ENCODE results near the gene SASH3.

The SASH3 gene

DNA sequence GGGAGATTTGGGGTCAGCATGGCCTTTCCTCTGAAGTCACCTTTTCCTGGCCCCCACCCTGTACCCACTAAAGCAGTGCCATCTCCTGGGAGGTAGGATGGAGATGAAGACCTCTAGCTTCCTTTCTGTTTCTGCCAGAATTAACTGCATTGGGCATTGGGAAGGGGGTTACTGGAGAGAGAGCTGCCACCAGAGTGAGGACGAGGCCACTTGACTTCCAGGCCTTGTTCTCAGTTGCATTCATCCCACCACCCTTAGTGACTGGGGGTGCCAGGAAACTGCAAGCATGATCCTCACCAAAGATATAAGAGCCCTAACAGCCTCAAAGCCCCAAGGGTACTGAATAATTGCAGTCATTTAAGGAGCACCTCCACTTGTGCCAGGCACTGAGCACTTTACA, 15.8 kb downstream of the SASH3 start:
- Histone ChIP-seq H3K4me2 (ENCODE audit: insufficient read depth, low read length, poor library complexity, severe bottlenecking) (no peak overlapping the region), H2BK5ac (ENCODE audit: low read length) (no peak overlapping the region), H4K91ac (ENCODE audit: low read depth, low read length, poor library complexity) (no peak overlapping the region), H3K18ac (ENCODE audit: low read length) (no peak overlapping the region), H3K23ac (ENCODE audit: low read depth, low read length, poor library complexity) (no peak overlapping the region), H2BK120ac (ENCODE audit: low read depth, low read length) (no peak overlapping the region), H3K79me1 (ENCODE audit: low read depth, low read length) (no peaks in the 10 kb centered on the region), H3K14ac (ENCODE audit: low read length) (no peak overlapping the region), H3K27me3 (ENCODE audit: control insufficient read depth in 3 of 3, insufficient read depth in 3 of 3, low read depth in 1 of 3, low read length in 3 of 3) (no peaks in the 10 kb centered on the region), H3K4ac (ENCODE audit: low read length) (no peak overlapping the region), H2AFZ (ENCODE audit: low read length) (no peak overlapping the region), H3K9me3 (replicated peaks in 1 of 2; ENCODE audit: control insufficient read depth in 2 of 2, insufficient read depth in 1 of 2, low read depth in 1 of 2, low read length in 2 of 2) (no peaks in the 10 kb centered on the region), H3K27ac (replicated peaks; ENCODE audit: low read length) (no peak overlapping the region), H3K4me3 (ENCODE audit: low read length in 2 of 2) (no peak overlapping the region), H3K4me1 (ENCODE audit: control insufficient read depth in 2 of 2, insufficient read depth in 1 of 2, low read depth in 1 of 2, low read length in 2 of 2) (no peaks in the 10 kb centered on the region), H2BK12ac (ENCODE audit: low read length) (no peak overlapping the region), H3K9ac (ENCODE audit: low read depth, low read length, poor library complexity) (no peak overlapping the region), H2AK5ac (ENCODE audit: low read depth, low read length) (no peak overlapping the region), H2BK15ac (ENCODE audit: low read length) (no peak overlapping the region), H3K36me3 (replicated peaks in 1 of 2; ENCODE audit: control insufficient read depth in 2 of 2, insufficient read depth in 2 of 2, low read length in 2 of 2) (peaks cover 0 to 3% of the 10 kb centered on the region in 2 donors), H4K8ac (ENCODE audit: low read depth, low read length) (no peak overlapping the region)
- no CpG with 5 or more reads among the region's 1 CpG for whole genome bisulfite sequencing, 2 donors (ENCODE audit: extremely low coverage in 2 of 2, insufficient read length in 2 of 2, insufficient replicate concordance in 1 of 2)
- no peak for DNase-seq (ENCODE audit: low spot score)

DNA sequence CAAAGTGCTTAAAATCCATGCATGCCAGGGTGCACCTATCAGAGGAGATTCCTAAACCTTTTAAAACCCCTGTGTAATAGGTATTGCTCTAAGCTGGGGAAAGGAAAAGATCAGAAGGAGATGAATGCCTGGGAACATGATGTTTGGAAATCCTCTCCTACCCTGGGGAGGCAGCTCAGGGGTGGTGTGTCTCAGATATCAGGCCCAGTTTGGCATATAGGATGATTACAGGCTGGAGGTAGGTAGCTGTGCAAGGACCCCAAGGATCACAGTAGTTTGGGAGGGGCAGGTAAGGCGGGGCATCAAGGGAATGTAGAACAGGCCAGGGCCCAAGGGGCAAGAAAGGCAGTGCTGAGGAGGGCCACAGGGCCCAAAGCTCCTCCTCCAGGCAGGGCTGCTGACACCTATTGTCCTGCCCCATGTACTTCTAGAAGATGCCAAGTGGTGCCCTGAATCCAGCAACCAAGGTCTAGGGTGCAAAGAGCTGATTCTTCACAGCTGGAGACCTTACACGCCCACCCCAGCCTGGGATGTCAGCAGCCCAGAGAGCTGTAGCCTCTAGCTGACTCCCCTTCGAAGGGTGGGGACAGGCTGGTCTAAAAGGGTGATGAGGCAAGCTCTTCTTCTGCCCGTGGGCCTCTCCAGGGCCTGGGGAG, 17.6 kb downstream of the SASH3 start:
- H3K4me2 ChIP-seq (ENCODE audit: insufficient read depth, low read length, poor library complexity, severe bottlenecking), result no peak overlapping the region
- no peak overlapping the region for H3K4me3 ChIP-seq (ENCODE audit: low read length in 2 of 2)
- H3K18ac ChIP-seq (ENCODE audit: low read length), result no peak overlapping the region
- H3K4me1 ChIP-seq (ENCODE audit: control insufficient read depth in 2 of 2, insufficient read depth in 1 of 2, low read depth in 1 of 2, low read length in 2 of 2), result no peaks in the 10 kb centered on the region
- H4K91ac ChIP-seq (ENCODE audit: low read depth, low read length, poor library complexity), result no peak overlapping the region
- no peak overlapping the region for H2BK15ac ChIP-seq (ENCODE audit: low read length)
- DNase-seq (ENCODE audit: low spot score), result no peak
- H3K9ac ChIP-seq (ENCODE audit: low read depth, low read length, poor library complexity), result no peak overlapping the region
- H3K27ac ChIP-seq (replicated peaks; ENCODE audit: low read length), result no peak overlapping the region
- peaks cover 0 to 3% of the 10 kb centered on the region in 2 donors for H3K36me3 ChIP-seq (replicated peaks in 1 of 2; ENCODE audit: control insufficient read depth in 2 of 2, insufficient read depth in 2 of 2, low read length in 2 of 2)
- H3K14ac ChIP-seq (ENCODE audit: low read length), result no peak overlapping the region
- H3K23ac ChIP-seq (ENCODE audit: low read depth, low read length, poor library complexity), result no peak overlapping the region
- no peak overlapping the region for H4K8ac ChIP-seq (ENCODE audit: low read depth, low read length)
- no peaks in the 10 kb centered on the region for H3K27me3 ChIP-seq (ENCODE audit: control insufficient read depth in 3 of 3, insufficient read depth in 3 of 3, low read depth in 1 of 3, low read length in 3 of 3)
- H2BK5ac ChIP-seq (ENCODE audit: low read length), result no peak overlapping the region
- no peak overlapping the region for H2AK5ac ChIP-seq (ENCODE audit: low read depth, low read length)
- H2AFZ ChIP-seq (ENCODE audit: low read length), result no peak overlapping the region
- H3K4ac ChIP-seq (ENCODE audit: low read length), result no peak overlapping the region
- no peak overlapping the region for H2BK12ac ChIP-seq (ENCODE audit: low read length)
- no peak overlapping the region for H2BK120ac ChIP-seq (ENCODE audit: low read depth, low read length)
- no CpG with 5 or more reads among the region's 4 CpGs for WGBS, 2 donors (ENCODE audit: extremely low coverage in 2 of 2, insufficient read length in 2 of 2, insufficient replicate concordance in 1 of 2)
- no peaks in the 10 kb centered on the region for H3K9me3 ChIP-seq (replicated peaks in 1 of 2; ENCODE audit: control insufficient read depth in 2 of 2, insufficient read depth in 1 of 2, low read depth in 1 of 2, low read length in 2 of 2)
- H3K79me1 ChIP-seq (ENCODE audit: low read depth, low read length), result no peaks in the 10 kb centered on the region

DNA sequence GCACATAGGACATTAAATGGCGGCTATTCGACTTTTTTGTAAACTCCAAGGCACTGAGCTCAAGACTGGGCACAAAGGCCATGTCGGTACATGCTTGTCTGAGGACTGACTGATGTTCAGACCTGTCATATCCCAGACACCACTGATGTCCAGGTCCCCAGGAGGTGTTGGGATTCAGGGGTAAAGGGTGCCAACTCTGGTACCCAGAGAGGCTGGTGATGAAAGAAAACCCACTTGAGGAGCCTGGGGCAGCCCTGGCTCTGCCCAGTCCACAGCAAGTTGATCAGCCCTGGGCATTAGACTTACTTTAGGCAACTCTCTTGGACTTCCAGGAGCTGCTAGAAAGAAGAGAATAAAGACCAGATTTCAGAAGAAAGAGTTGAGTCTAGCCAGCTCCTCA, 18.7 kb downstream of the SASH3 start:
- WGBS, 2 donors (ENCODE audit: extremely low coverage in 2 of 2, insufficient read length in 2 of 2, insufficient replicate concordance in 1 of 2), result no CpG with 5 or more reads among the region's 3 CpGs
- H3K27me3 ChIP-seq (ENCODE audit: control insufficient read depth in 3 of 3, insufficient read depth in 3 of 3, low read depth in 1 of 3, low read length in 3 of 3), result no peaks in the 10 kb centered on the region
- no peak overlapping the region for H4K8ac ChIP-seq (ENCODE audit: low read depth, low read length)
- H3K4ac ChIP-seq (ENCODE audit: low read length), result no peak overlapping the region
- peaks cover 0 to 3% of the 10 kb centered on the region in 2 donors for H3K36me3 ChIP-seq (replicated peaks in 1 of 2; ENCODE audit: control insufficient read depth in 2 of 2, insufficient read depth in 2 of 2, low read length in 2 of 2)
- H3K18ac ChIP-seq (ENCODE audit: low read length), result no peak overlapping the region
- no peak for DNase-seq (ENCODE audit: low spot score)
- no peak overlapping the region for H3K9ac ChIP-seq (ENCODE audit: low read depth, low read length, poor library complexity)
- no peak overlapping the region for H2BK15ac ChIP-seq (ENCODE audit: low read length)
- H3K4me2 ChIP-seq (ENCODE audit: insufficient read depth, low read length, poor library complexity, severe bottlenecking), result no peak overlapping the region
- H3K27ac ChIP-seq (replicated peaks; ENCODE audit: low read length), result no peak overlapping the region
- H3K4me1 ChIP-seq (ENCODE audit: control insufficient read depth in 2 of 2, insufficient read depth in 1 of 2, low read depth in 1 of 2, low read length in 2 of 2), result peaks cover 1 to 3% of the 10 kb centered on the region in 2 donors
- H3K23ac ChIP-seq (ENCODE audit: low read depth, low read length, poor library complexity), result no peak overlapping the region
- no peak overlapping the region for H3K4me3 ChIP-seq (ENCODE audit: low read length in 2 of 2)
- H2AFZ ChIP-seq (ENCODE audit: low read length), result no peak overlapping the region
- no peaks in the 10 kb centered on the region for H3K9me3 ChIP-seq (replicated peaks in 1 of 2; ENCODE audit: control insufficient read depth in 2 of 2, insufficient read depth in 1 of 2, low read depth in 1 of 2, low read length in 2 of 2)
- H2BK120ac ChIP-seq (ENCODE audit: low read depth, low read length), result no peak overlapping the region
- no peak overlapping the region for H3K14ac ChIP-seq (ENCODE audit: low read length)
- no peak overlapping the region for H2AK5ac ChIP-seq (ENCODE audit: low read depth, low read length)
- H2BK5ac ChIP-seq (ENCODE audit: low read length), result no peak overlapping the region
- H4K91ac ChIP-seq (ENCODE audit: low read depth, low read length, poor library complexity), result no peak overlapping the region
- no peak overlapping the region for H2BK12ac ChIP-seq (ENCODE audit: low read length)
- no peaks in the 10 kb centered on the region for H3K79me1 ChIP-seq (ENCODE audit: low read depth, low read length)

DNA sequence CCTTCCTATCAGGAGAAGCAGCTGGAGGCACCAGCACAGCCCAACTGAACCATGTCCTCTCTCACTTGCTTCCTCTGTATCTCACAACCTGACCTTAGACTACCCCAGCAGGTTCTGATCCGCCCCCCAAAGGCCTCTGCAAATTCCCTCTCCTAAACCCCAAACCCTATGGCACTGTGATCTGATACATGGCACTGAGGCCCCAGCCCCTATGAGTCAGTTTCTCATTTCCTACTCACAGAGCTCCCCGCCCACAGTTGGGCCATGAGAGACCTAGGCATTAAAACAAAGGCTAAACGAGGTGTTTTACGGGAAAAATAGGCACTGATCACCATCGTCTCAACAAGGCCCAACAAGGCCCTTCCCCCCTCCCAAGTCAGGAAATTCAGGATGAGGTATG, 19.1 kb downstream of the SASH3 start:
- Histone ChIP-seq H3K4me1 (ENCODE audit: control insufficient read depth in 2 of 2, insufficient read depth in 1 of 2, low read depth in 1 of 2, low read length in 2 of 2) (peaks cover 3 to 5% of the 10 kb centered on the region in 2 donors), H3K36me3 (replicated peaks in 1 of 2; ENCODE audit: control insufficient read depth in 2 of 2, insufficient read depth in 2 of 2, low read length in 2 of 2) (peaks cover 0 to 3% of the 10 kb centered on the region in 2 donors), H3K23ac (ENCODE audit: low read depth, low read length, poor library complexity) (no peak overlapping the region), H4K91ac (ENCODE audit: low read depth, low read length, poor library complexity) (no peak overlapping the region), H2BK5ac (ENCODE audit: low read length) (no peak overlapping the region), H3K9me3 (replicated peaks in 1 of 2; ENCODE audit: control insufficient read depth in 2 of 2, insufficient read depth in 1 of 2, low read depth in 1 of 2, low read length in 2 of 2) (no peaks in the 10 kb centered on the region), H3K4ac (ENCODE audit: low read length) (no peak overlapping the region), H2BK120ac (ENCODE audit: low read depth, low read length) (no peak overlapping the region), H4K8ac (ENCODE audit: low read depth, low read length) (no peak overlapping the region), H3K4me2 (ENCODE audit: insufficient read depth, low read length, poor library complexity, severe bottlenecking) (no peak overlapping the region), H3K27me3 (ENCODE audit: control insufficient read depth in 3 of 3, insufficient read depth in 3 of 3, low read depth in 1 of 3, low read length in 3 of 3) (no peaks in the 10 kb centered on the region), H2AK5ac (ENCODE audit: low read depth, low read length) (no peak overlapping the region), H3K18ac (ENCODE audit: low read length) (no peak overlapping the region), H3K9ac (ENCODE audit: low read depth, low read length, poor library complexity) (no peak overlapping the region), H2AFZ (ENCODE audit: low read length) (no peak overlapping the region), H3K27ac (replicated peaks; ENCODE audit: low read length) (no peak overlapping the region), H2BK12ac (ENCODE audit: low read length) (no peak overlapping the region), H3K14ac (ENCODE audit: low read length) (no peak overlapping the region), H2BK15ac (ENCODE audit: low read length) (no peak overlapping the region), H3K4me3 (ENCODE audit: low read length in 2 of 2) (no peak overlapping the region), H3K79me1 (ENCODE audit: low read depth, low read length) (no peaks in the 10 kb centered on the region)
- DNase-seq (ENCODE audit: low spot score), result no peak
- no CpG with 5 or more reads among the region's 5 CpGs for WGBS, 2 donors (ENCODE audit: extremely low coverage in 2 of 2, insufficient read length in 2 of 2, insufficient replicate concordance in 1 of 2)

All from neuronal stem cell (in vitro differentiated cells).